ENCODE measurements around the gene LARP4.
A peak's percentile ranks its signal among the peaks of the same experiment; 100 is the strongest.
"Not testable (repeated sequence)": the region's sequence is repeated elsewhere in the genome, so short reads cannot be mapped to it uniquely, and the experiment has no call there.

LARP4 gene

GRCh38 chr12:50403001-50403440 lies 2.3 kb downstream of the LARP4 start:
- peak overlapping the region; percentile 83 for H3K9ac ChIP-seq (ENCODE audit: low read length)
- H3K36me3 ChIP-seq (ENCODE audit: insufficient read depth, low read length) = no peaks in the 10 kb centered on the region
- peak overlapping the region; percentile 84 for H3K27ac ChIP-seq (ENCODE audit: low read depth, low read length)
- H3K27me3 ChIP-seq (ENCODE audit: control insufficient read depth in 1 of 2, insufficient read depth in 2 of 2, low read length in 2 of 2) = no peaks in the 10 kb centered on the region
- no peaks in the 10 kb centered on the region for H3K9me3 ChIP-seq (ENCODE audit: low read length)
- peaks cover 21% of the 10 kb centered on the region for H3K4me1 ChIP-seq (ENCODE audit: insufficient read depth, low read length)
- H3K4me3 ChIP-seq (ENCODE audit: low read depth in 1 of 2, low read length in 2 of 2) = peak overlapping the region in 1 of 2 donors; percentile 94

- Histone ChIP-seq H3K36me3 (ENCODE audit: insufficient read depth, low read length) (no peaks in the 10 kb centered on the region), H3K9me3 (ENCODE audit: low read length) (no peaks in the 10 kb centered on the region), H3K4me3 (ENCODE audit: low read depth in 1 of 2, low read length in 2 of 2) (no peak overlapping the region), H3K9ac (ENCODE audit: low read length) (no peak overlapping the region), H3K27me3 (ENCODE audit: control insufficient read depth in 1 of 2, insufficient read depth in 2 of 2, low read length in 2 of 2) (no peaks in the 10 kb centered on the region), H3K4me1 (ENCODE audit: insufficient read depth, low read length) (peaks cover 21% of the 10 kb centered on the region), H3K27ac (ENCODE audit: low read depth, low read length) (no peak overlapping the region)
Observed at GRCh38 chr12:50404307-50404706, 3.6 kb downstream of the LARP4 start.

- Histone ChIP-seq H3K9ac (ENCODE audit: low read length) (no peak overlapping the region), H3K4me1 (ENCODE audit: insufficient read depth, low read length) (no peaks in the 10 kb centered on the region), H3K9me3 (ENCODE audit: low read length) (no peaks in the 10 kb centered on the region), H3K27me3 (ENCODE audit: control insufficient read depth in 1 of 2, insufficient read depth in 2 of 2, low read length in 2 of 2) (no peaks in the 10 kb centered on the region), H3K36me3 (ENCODE audit: insufficient read depth, low read length) (no peaks in the 10 kb centered on the region), H3K4me3 (ENCODE audit: low read depth in 1 of 2, low read length in 2 of 2) (no peak overlapping the region), H3K27ac (ENCODE audit: low read depth, low read length) (no peak overlapping the region)
Observed at GRCh38 chr12:50411051-50411660, 10.5 kb downstream of the LARP4 start.

- Histone ChIP-seq H3K27me3 (ENCODE audit: control insufficient read depth in 1 of 2, insufficient read depth in 2 of 2, low read length in 2 of 2) (no peaks in the 10 kb centered on the region), H3K4me3 (ENCODE audit: low read depth in 1 of 2, low read length in 2 of 2) (no peak overlapping the region), H3K36me3 (ENCODE audit: insufficient read depth, low read length) (no peaks in the 10 kb centered on the region), H3K9me3 (ENCODE audit: low read length) (no peaks in the 10 kb centered on the region), H3K9ac (ENCODE audit: low read length) (no peak overlapping the region), H3K27ac (ENCODE audit: low read depth, low read length) (no peak overlapping the region), H3K4me1 (ENCODE audit: insufficient read depth, low read length) (no peaks in the 10 kb centered on the region)
Observed at GRCh38 chr12:50415899-50416479, 15.3 kb downstream of the LARP4 start.

- Histone ChIP-seq H3K27me3 (ENCODE audit: control insufficient read depth in 1 of 2, insufficient read depth in 2 of 2, low read length in 2 of 2) (no peaks in the 10 kb centered on the region), H3K36me3 (ENCODE audit: insufficient read depth, low read length) (no peaks in the 10 kb centered on the region), H3K4me1 (ENCODE audit: insufficient read depth, low read length) (no peaks in the 10 kb centered on the region), H3K4me3 (ENCODE audit: low read depth in 1 of 2, low read length in 2 of 2) (no peak overlapping the region), H3K9me3 (ENCODE audit: low read length) (no peaks in the 10 kb centered on the region), H3K27ac (ENCODE audit: low read depth, low read length) (no peak overlapping the region), H3K9ac (ENCODE audit: low read length) (no peak overlapping the region)
Observed at GRCh38 chr12:50419112-50419909, 18.6 kb downstream of the LARP4 start.

GRCh38 chr12:50422855-50423254 lies 22.2 kb downstream of the LARP4 start:
- not testable (repeated sequence) for H3K27ac ChIP-seq (ENCODE audit: low read depth, low read length); H3K9ac ChIP-seq (ENCODE audit: low read length); H3K9me3 ChIP-seq (ENCODE audit: low read length)

GRCh38 chr12:50423342-50423741 lies 22.7 kb downstream of the LARP4 start:
- H3K9me3 ChIP-seq (ENCODE audit: low read length); H3K4me3 ChIP-seq (ENCODE audit: low read depth in 1 of 2, low read length in 2 of 2): not testable (repeated sequence)

More at GRCh38 chr12:50422855-50423254, 22.2 kb downstream of the LARP4 start:
- not testable (repeated sequence) for H3K36me3 ChIP-seq (ENCODE audit: insufficient read depth, low read length); H3K27me3 ChIP-seq (ENCODE audit: control insufficient read depth in 1 of 2, insufficient read depth in 2 of 2, low read length in 2 of 2); H3K4me3 ChIP-seq (ENCODE audit: low read depth in 1 of 2, low read length in 2 of 2); H3K4me1 ChIP-seq (ENCODE audit: insufficient read depth, low read length)

GRCh38 chr12:50425589-50426258 lies 25.0 kb downstream of the LARP4 start:
- Histone ChIP-seq H3K36me3 (ENCODE audit: insufficient read depth, low read length) (peaks cover 18% of the 10 kb centered on the region), H3K27ac (ENCODE audit: low read depth, low read length) (no peak overlapping the region), H3K27me3 (ENCODE audit: control insufficient read depth in 1 of 2, insufficient read depth in 2 of 2, low read length in 2 of 2) (no peaks in the 10 kb centered on the region), H3K9ac (ENCODE audit: low read length) (no peak overlapping the region), H3K4me3 (ENCODE audit: low read depth in 1 of 2, low read length in 2 of 2) (no peak overlapping the region), H3K9me3 (ENCODE audit: low read length) (no peaks in the 10 kb centered on the region), H3K4me1 (ENCODE audit: insufficient read depth, low read length) (peaks cover 5% of the 10 kb centered on the region)

More at GRCh38 chr12:50423342-50423741, 22.7 kb downstream of the LARP4 start:
- H3K36me3 ChIP-seq (ENCODE audit: insufficient read depth, low read length); H3K27ac ChIP-seq (ENCODE audit: low read depth, low read length); H3K27me3 ChIP-seq (ENCODE audit: control insufficient read depth in 1 of 2, insufficient read depth in 2 of 2, low read length in 2 of 2); H3K9ac ChIP-seq (ENCODE audit: low read length); H3K4me1 ChIP-seq (ENCODE audit: insufficient read depth, low read length): not testable (repeated sequence)

- not testable (repeated sequence) for H3K27ac ChIP-seq (ENCODE audit: low read depth, low read length); H3K9me3 ChIP-seq (ENCODE audit: low read length); H3K4me1 ChIP-seq (ENCODE audit: insufficient read depth, low read length); H3K9ac ChIP-seq (ENCODE audit: low read length); H3K4me3 ChIP-seq (ENCODE audit: low read depth in 1 of 2, low read length in 2 of 2); H3K27me3 ChIP-seq (ENCODE audit: control insufficient read depth in 1 of 2, insufficient read depth in 2 of 2, low read length in 2 of 2)
- peaks cover 51% of the 10 kb centered on the region for H3K36me3 ChIP-seq (ENCODE audit: insufficient read depth, low read length)
Observed at GRCh38 chr12:50431656-50432055, 31.0 kb downstream of the LARP4 start.

GRCh38 chr12:50440288-50440687 lies 39.6 kb downstream of the LARP4 start:
- Histone ChIP-seq H3K27ac (ENCODE audit: low read depth, low read length) (no peak overlapping the region), H3K4me3 (ENCODE audit: low read depth in 1 of 2, low read length in 2 of 2) (no peak overlapping the region), H3K27me3 (ENCODE audit: control insufficient read depth in 1 of 2, insufficient read depth in 2 of 2, low read length in 2 of 2) (no peaks in the 10 kb centered on the region), H3K36me3 (ENCODE audit: insufficient read depth, low read length) (peaks cover 62% of the 10 kb centered on the region), H3K9ac (ENCODE audit: low read length) (no peak overlapping the region), H3K4me1 (ENCODE audit: insufficient read depth, low read length) (no peaks in the 10 kb centered on the region), H3K9me3 (ENCODE audit: low read length) (no peaks in the 10 kb centered on the region)

GRCh38 chr12:50441763-50442162 lies 41.1 kb downstream of the LARP4 start:
- Histone ChIP-seq H3K27ac (ENCODE audit: low read depth, low read length) (no peak overlapping the region), H3K4me1 (ENCODE audit: insufficient read depth, low read length) (no peaks in the 10 kb centered on the region), H3K4me3 (ENCODE audit: low read depth in 1 of 2, low read length in 2 of 2) (no peak overlapping the region), H3K9ac (ENCODE audit: low read length) (no peak overlapping the region), H3K36me3 (ENCODE audit: insufficient read depth, low read length) (peaks cover 49% of the 10 kb centered on the region), H3K27me3 (ENCODE audit: control insufficient read depth in 1 of 2, insufficient read depth in 2 of 2, low read length in 2 of 2) (no peaks in the 10 kb centered on the region), H3K9me3 (ENCODE audit: low read length) (no peaks in the 10 kb centered on the region)
